ENCODE measurements around the gene SLC30A3.
A peak's percentile ranks its signal among the peaks of the same experiment; 100 is the strongest.

SLC30A3 gene

GRCh38 chr2:27249891-27250651, 12.8 kb downstream of the SLC30A3 start:
- Mint-ChIP-seq H3K4me1 (peaks cover 27% of the 10 kb centered on the region), H3K9me3 (no peaks in the 10 kb centered on the region), H3K27ac (peak overlapping the region; percentile 68 to 96 (median 90)), H3K36me3 (ENCODE audit: low read depth) (no peaks in the 10 kb centered on the region), H3K27me3 (ENCODE audit: low read depth) (peaks cover 17% of the 10 kb centered on the region), H3K4me3 (no peak overlapping the region)
- TF ChIP-seq CTCF (IDR thresholded peaks at IDR 0.05; ENCODE audit: unreplicated experiment in 3 of 3): peak; percentile 60 to 83 (median 77)

- Mint-ChIP-seq H3K4me1 (peaks cover 27% of the 10 kb centered on the region), H3K36me3 (ENCODE audit: low read depth) (no peaks in the 10 kb centered on the region), H3K9me3 (no peaks in the 10 kb centered on the region), H3K27ac (peak overlapping the region; percentile 68 to 96 (median 90)), H3K4me3 (peak overlapping the region in 1 of 3 experiments; percentile 7), H3K27me3 (ENCODE audit: low read depth) (peaks cover 10% of the 10 kb centered on the region)
- TF ChIP-seq CTCF (IDR thresholded peaks at IDR 0.05; ENCODE audit: unreplicated experiment in 3 of 3): no peak
Observed at GRCh38 chr2:27249159-27249890, 13.5 kb downstream of the SLC30A3 start.

- Mint-ChIP-seq H3K27ac (peak overlapping the region; percentile 1 to 52 (median 43)), H3K4me1 (peaks cover 27% of the 10 kb centered on the region), H3K4me3 (no peak overlapping the region), H3K27me3 (ENCODE audit: low read depth) (peaks cover 9% of the 10 kb centered on the region), H3K9me3 (no peaks in the 10 kb centered on the region), H3K36me3 (ENCODE audit: low read depth) (peaks cover 9% of the 10 kb centered on the region)
- no peak for TF ChIP-seq CTCF (IDR thresholded peaks at IDR 0.05; ENCODE audit: unreplicated experiment in 3 of 3)
Observed at GRCh38 chr2:27247893-27248292, 15.0 kb downstream of the SLC30A3 start.

GRCh38 chr2:27245626-27246025, 17.2 kb downstream of the SLC30A3 start:
- peaks cover 25% of the 10 kb centered on the region for H3K36me3 Mint-ChIP-seq (ENCODE audit: low read depth)
- no peak overlapping the region for H3K27ac Mint-ChIP-seq
- no peak for TF ChIP-seq CTCF (IDR thresholded peaks at IDR 0.05; ENCODE audit: unreplicated experiment in 3 of 3)
- peaks cover 20% of the 10 kb centered on the region for H3K4me1 Mint-ChIP-seq
- no peak overlapping the region for H3K4me3 Mint-ChIP-seq
- no peaks in the 10 kb centered on the region for H3K27me3 Mint-ChIP-seq (ENCODE audit: low read depth)
- no peaks in the 10 kb centered on the region for H3K9me3 Mint-ChIP-seq

GRCh38 chr2:27245116-27245515, 17.7 kb downstream of the SLC30A3 start:
- TF ChIP-seq CTCF (IDR thresholded peaks at IDR 0.05; ENCODE audit: unreplicated experiment in 3 of 3): no peak
- no peak overlapping the region for H3K27ac Mint-ChIP-seq
- no peak overlapping the region for H3K4me3 Mint-ChIP-seq
- H3K9me3 Mint-ChIP-seq: no peaks in the 10 kb centered on the region
- H3K27me3 Mint-ChIP-seq (ENCODE audit: low read depth): no peaks in the 10 kb centered on the region
- peaks cover 30% of the 10 kb centered on the region for H3K36me3 Mint-ChIP-seq (ENCODE audit: low read depth)
- H3K4me1 Mint-ChIP-seq: peaks cover 20% of the 10 kb centered on the region
